GM18909 (cell line): ENCODE data around the gene TIMP1.

Source experiments
- ATAC-seq: cut with Tn5 transposase; IDR thresholded peaks from one replicate; pipeline ENCODE4 v1.9.1; 2021; ENCODE audit warnings: mild to moderate bottlenecking; ENCODE audit not compliant: unreplicated experiment, poor library complexity

TIMP1 gene

DNA sequence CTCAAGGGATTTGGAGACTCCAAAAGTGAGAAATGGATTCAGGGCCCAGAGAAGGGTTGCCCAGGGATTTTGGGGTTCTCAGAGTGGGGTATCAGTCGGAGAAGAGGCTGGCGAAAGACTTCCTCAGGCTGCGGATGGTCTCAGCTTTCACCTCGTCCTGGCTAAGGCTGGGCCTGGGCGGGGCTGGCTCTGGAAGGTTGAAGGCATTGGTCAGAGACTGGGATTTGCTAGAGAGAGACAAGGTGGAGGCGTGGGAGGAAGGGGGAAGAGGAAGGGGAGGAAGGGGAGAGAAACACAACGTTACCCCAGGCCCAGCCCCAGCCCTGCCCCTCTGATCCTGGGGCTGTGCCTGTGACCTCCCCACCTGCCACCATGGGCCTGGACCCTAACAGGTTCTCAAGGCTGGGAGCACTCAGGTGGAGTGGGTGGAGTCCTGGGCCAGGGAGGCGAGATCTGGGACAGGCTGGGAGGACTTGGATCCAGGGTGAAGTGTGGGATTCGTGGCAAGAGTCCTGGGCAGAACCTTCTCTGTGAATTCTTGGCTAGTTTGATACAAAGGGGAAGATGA, 9.4 kb upstream of the TIMP1 start:
- ATAC-seq: no peak

DNA sequence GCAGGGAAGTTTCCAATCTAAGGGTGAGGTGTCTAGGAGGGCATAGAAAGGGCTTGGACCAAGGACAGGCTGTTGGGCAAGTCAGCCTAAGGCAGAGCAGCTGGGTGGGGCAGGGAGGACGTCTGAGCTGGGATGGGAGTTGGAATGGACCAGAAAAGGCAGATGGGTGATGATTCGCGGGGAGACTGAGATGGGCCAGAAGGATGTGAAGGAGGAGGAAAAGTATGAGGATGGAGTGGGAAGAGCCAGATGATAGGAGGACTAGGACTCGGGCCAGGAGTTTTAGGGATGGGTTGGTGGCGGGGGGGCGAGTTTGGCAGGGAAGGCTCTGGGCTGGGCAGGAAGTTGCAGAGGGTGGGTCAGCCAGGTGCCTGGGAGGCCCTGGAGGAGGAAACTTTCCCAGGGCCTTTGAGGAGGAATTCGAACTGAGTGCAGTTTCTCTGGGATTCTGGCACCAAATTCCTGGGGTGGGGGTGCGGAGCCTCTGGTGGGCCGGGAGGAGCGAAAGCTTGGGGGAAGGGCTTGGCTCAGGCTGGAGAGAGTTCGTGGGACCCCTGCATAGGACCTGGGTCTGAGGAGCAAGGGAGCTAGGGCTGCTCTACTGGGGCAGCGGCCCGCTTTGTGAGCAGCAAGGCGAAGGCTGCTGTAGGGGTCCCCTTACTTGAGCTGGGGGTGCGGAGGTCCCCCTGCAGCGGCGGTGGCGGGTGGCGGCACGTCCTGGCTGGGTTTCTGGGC, 8.7 kb upstream of the TIMP1 start:
- no peak for ATAC-seq

DNA sequence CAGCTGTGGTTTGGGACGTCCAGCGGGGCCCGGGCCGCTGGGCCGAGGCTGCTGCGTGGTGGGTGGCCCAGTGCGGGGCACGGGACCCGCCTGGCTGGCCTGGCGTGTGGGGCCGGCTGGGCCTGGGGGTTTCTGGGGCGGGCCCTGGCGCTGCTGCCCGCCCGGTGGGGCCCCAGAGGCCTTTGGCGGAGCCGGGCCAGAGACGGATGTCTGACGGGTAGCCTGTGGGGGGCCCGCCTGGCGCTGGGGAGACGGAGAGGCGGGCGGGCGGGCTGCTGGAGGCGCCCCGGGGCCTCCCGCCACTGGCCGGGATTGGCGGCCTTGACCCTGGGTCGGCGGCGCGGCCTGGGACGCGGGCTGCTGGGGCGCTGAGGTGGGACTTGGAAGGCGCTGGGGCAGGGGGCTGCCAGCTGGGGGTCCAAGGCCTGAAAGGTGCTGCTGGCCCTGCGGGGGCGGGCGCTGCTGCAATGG, 8.1 kb upstream of the TIMP1 start:
- ATAC-seq: no peak

- no peak for ATAC-seq
Observed at GRCh38 chrX:47574547-47575301, 7.5 kb upstream of the TIMP1 start.

- ATAC-seq: no peak
Observed at GRCh38 chrX:47576021-47576898, 6.0 kb upstream of the TIMP1 start.

DNA sequence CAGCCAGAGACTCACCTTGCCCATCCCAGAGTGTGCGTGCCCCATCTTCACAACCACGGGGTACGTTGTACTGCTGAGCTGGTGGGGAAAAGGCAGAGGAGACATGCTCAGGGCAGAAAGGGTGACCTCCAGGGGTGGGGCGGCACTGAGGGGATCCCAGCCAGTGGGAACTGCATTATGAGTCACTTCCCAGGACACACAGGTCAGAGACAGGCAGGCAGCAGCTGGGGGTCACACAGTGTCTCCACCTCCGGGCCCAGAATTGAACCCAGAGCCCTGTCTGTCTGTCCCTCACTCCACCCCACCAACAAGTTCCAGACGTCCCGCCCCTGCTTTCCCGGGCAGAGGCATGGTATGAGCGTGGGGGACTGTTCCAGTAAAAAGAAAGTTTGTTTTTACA, 4.8 kb upstream of the TIMP1 start:
- ATAC-seq: no peak

- no peak for ATAC-seq
Observed at GRCh38 chrX:47577901-47578300, 4.3 kb upstream of the TIMP1 start.

DNA sequence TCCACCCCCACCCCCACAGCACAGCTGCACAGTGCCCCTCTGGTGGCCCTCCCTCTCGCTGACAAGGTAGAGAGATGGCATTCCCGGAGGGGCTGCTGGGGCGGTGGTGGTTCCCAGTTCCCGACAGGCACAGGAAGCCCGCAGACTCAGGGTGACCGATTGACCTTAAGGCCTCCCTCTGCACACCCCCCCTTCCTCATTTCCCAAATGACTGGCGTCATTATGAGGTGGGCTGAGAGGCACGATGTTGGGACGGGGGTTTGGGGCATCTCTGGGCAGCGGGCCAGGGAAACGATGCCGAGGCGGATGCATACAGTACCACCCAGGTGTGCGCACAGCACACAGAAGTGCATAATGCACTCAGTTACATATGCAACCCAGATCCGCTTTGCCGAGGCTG, 3.5 kb upstream of the TIMP1 start:
- ATAC-seq: no peak

DNA sequence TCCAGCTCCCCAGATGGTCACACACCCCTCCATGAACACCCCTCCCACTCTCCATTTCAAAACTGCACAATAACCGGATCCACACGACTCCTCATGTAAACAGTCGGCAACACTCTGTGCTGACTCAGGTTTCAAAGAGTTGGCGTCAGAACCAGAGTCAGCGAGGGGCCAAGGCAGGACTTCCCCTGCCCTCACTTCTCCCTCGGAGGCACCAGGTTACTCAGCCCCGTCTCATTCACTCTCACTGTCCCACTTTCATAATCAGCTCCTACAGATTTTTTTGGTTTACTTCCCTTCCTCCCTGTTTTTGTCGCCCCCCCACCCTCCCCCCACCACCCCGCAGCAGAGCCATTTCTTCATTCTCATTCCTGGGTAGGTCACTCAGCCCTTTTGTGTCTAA, 2.7 kb upstream of the TIMP1 start:
- ATAC-seq: no peak

DNA sequence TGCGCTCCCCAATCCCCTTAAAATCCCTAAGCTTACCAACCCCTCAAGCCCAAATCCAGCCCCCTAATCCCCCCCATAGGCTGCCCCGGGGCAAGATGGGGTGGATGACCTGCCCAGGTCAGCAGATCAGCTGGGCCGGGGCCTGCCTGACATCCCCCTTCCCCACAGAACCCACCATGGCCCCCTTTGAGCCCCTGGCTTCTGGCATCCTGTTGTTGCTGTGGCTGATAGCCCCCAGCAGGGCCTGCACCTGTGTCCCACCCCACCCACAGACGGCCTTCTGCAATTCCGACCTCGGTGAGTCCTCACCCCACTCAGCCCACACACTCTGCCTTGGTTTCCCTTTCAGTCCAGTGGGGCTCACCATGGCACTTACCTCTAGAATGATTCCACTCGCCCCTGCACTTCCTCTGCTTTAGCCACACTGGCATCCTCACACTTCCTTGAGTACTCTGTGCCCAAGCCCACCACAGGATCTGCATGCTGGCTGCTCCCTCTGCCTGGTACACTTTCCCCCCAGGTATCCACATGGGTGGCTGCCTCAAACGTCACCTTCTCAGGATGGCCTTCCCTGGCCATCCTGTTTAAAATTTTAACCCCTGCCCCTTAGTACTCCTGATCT, 1.1 kb downstream of the TIMP1 start:
- ATAC-seq: no peak

DNA sequence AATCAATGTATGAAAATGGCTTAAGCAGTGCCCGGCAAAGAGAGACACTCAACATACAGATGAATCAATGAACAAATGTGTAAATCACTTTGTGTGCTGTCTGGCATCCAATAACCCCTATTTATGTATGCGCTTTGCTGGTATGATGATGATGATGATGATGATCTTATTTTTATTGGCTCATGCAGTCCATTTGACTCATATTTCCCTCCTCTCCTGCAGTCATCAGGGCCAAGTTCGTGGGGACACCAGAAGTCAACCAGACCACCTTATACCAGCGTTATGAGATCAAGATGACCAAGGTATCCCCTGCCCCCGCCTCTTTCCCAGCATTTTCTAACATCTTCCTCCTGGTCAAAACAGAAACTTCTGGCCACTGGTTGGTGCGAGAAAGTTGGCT, 2.5 kb downstream of the TIMP1 start:
- no peak for ATAC-seq

- no peak for ATAC-seq
Observed at GRCh38 chrX:47585273-47585672, 3.0 kb downstream of the TIMP1 start.

GRCh38 chrX:47586043-47586787, 4.0 kb downstream of the TIMP1 start:
- ATAC-seq: no peak

DNA sequence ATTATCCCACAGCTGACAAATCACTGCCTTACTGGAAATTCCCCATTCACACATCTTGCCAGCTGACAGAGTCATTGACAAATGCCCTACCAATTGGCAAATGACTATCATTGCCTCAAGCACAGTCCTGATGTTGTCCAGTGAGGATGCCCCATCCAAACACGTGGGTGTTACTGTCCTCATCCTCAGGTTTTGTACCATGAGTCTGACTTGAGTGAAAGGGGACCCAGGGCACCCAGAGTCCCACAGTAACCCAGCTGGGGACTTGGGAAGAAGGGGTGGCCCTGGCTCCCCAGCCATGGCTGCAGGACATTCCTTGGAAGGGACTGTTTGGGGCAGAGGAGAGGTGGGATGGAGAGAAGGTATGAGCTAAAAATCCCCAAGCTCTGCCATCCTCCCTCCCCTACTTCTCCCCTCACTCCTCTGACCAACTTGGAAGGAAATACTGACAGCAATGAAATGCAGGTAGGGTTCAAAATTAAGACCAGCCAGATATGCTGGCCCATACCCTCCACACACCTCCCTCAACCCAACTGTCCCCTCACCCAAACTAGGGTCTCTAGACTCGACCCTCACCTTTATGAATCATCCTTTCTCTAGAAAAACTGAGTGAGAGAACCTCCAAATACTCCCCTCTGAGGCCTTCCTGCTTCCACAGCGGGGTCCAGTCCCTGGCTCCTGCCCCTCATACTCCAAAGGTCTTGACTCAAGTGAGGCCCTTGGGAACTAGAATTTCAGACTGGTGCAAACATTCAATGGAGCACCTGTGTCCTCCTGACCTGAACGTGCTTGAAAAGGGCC, 5.1 kb downstream of the TIMP1 start:
- ATAC-seq: no peak

- no peak for ATAC-seq
Observed at GRCh38 chrX:47587906-47588735, 5.9 kb downstream of the TIMP1 start.

- ATAC-seq: no peak
Observed at GRCh38 chrX:47590984-47591383, 8.7 kb downstream of the TIMP1 start.

GRCh38 chrX:47593522-47593921, 11.3 kb downstream of the TIMP1 start:
- ATAC-seq: no peak
